Endothelial cell of umbilical vein (primary cell): ENCODE measurements around the gene ACOT13. TPM values are rescaled to one million over a fixed set of nuclear protein-coding genes. Genes with fewer than 3 reads are reported as not detected.

Experiments used
- BruUV-seq: library from RNA; stranded (reverse); fragments of 400-500 nt; replicated peaks from 2 replicates; lab custom pipeline; 2021; lab: Mats Ljungman, UMichigan
- CTCF ChIA-PET: fragments of 300-600, 350-600 bp; sonication (Branson Sonifier 250); formaldehyde crosslinking; loops from one replicate; lab custom pipeline; 2021; ENCODE audit warnings: antibody characterized with exemption, inconsistent platforms; lab: Charles Lee
- POLR2A ChIA-PET: fragments of 300-600, 350-600 bp; sonication (Branson Sonifier 250); formaldehyde crosslinking; loops from one replicate; lab custom pipeline; 2021; ENCODE audit warnings: antibody characterized with exemption, inconsistent platforms; lab: Charles Lee
- DNase-seq: peaks from one replicate; pipeline ENCODE4 v3.0.0-alpha.2; 2011; ENCODE audit warnings: low read depth, low spot score
- FAIRE-seq: peaks from 2 replicates; lab custom pipeline; 2011; peaks lifted over from hg19 to GRCh38; lab: Jason Lieb, UNC
- H2AFZ ChIP-seq: 2 replicates; pipeline ENCODE4 v1.6.0; 2012; ENCODE audit warnings: low read depth, low read length, control low read depth, inconsistent platforms
- H3K27ac ChIP-seq: 2 replicates; pipeline ENCODE4 v1.5.1; 2011; ENCODE audit warnings: low read depth, mild to moderate bottlenecking, control low read depth, low read length, moderate library complexity; ENCODE audit not compliant: insufficient read depth
- H3K27me3 ChIP-seq, 2 experiments: 2 replicates each; pipeline versions ENCODE4 v1.6.0 to v1.6.1; 2011; ENCODE audit warnings: low read length in 2 of 2, mixed read lengths in 1 of 2; ENCODE audit not compliant: control insufficient read depth in 2 of 2, insufficient read depth in 2 of 2
- H3K36me3 ChIP-seq, 2 experiments: 2 replicates in 1 of 2; 3 replicates in 1 of 2; pipeline ENCODE4 v1.5.1; 2011; ENCODE audit warnings: low read length in 2 of 2, mild to moderate bottlenecking in 1 of 2, moderate library complexity in 1 of 2; ENCODE audit not compliant: control insufficient read depth in 2 of 2, insufficient read depth in 2 of 2; ENCODE audit errors: extremely low read depth in 1 of 2
- H3K4me1 ChIP-seq: 3 replicates; pipeline ENCODE4 v1.5.1; 2011; ENCODE audit warnings: mild to moderate bottlenecking, low read length; ENCODE audit not compliant: control insufficient read depth, insufficient read depth; ENCODE audit errors: extremely low read depth
- H3K4me2 ChIP-seq: 2 replicates; pipeline ENCODE4 v1.6.1; 2011; ENCODE audit warnings: low read length, control low read depth, mixed read lengths; ENCODE audit not compliant: insufficient read depth
- H3K4me3 ChIP-seq, 3 experiments: fragments of 200-600 bp in 1 of 3; sonication (generic), shearing (Covaris generic) in 1 of 3; replicated peaks in 1 of 3; 2 replicates each; pipeline ENCODE4 v1.5.1; 2011 to 2016; ENCODE audit warnings: control low read depth in 3 of 3, low read length in 3 of 3, mild to moderate bottlenecking in 2 of 3, inconsistent platforms in 1 of 3, low read depth in 1 of 3, moderate library complexity in 1 of 3; ENCODE audit not compliant: insufficient read depth in 1 of 3
- H3K79me2 ChIP-seq: 2 replicates; pipeline ENCODE4 v1.6.0; 2012; ENCODE audit warnings: low read length, inconsistent platforms; ENCODE audit not compliant: control insufficient read depth, insufficient read depth
- H3K9ac ChIP-seq: replicated peaks from 2 replicates; pipeline ENCODE3; 2011; ENCODE audit warnings: low read length, control low read depth; ENCODE audit not compliant: insufficient read depth; ENCODE audit errors: extremely low read depth
- H3K9me1 ChIP-seq: replicated peaks from 3 replicates; pipeline ENCODE4 v1.6.0; 2011; ENCODE audit warnings: mild to moderate bottlenecking, low read length; ENCODE audit not compliant: control insufficient read depth, insufficient read depth; ENCODE audit errors: extremely low read depth
- H3K9me3 ChIP-seq: replicated peaks from 2 replicates; pipeline ENCODE4 v1.5.1; 2012; ENCODE audit warnings: low read length, inconsistent platforms; ENCODE audit not compliant: control insufficient read depth, insufficient read depth
- H4K20me1 ChIP-seq: replicated peaks from 2 replicates; pipeline ENCODE3; 2011; ENCODE audit warnings: mild to moderate bottlenecking, low read length; ENCODE audit not compliant: control insufficient read depth, insufficient read depth; ENCODE audit errors: extremely low read depth
- FOS ChIP-seq: IDR thresholded peaks from 2 replicates; pipeline ENCODE4 v1.6.1; 2011; ENCODE audit warnings: mild to moderate bottlenecking, low read length, moderate library complexity, borderline replicate concordance; ENCODE audit not compliant: insufficient read depth
- JUN ChIP-seq: IDR thresholded peaks from 2 replicates; pipeline ENCODE4 v1.6.1; 2011; ENCODE audit warnings: borderline replicate concordance, low read depth; ENCODE audit not compliant: insufficient read length, insufficient read depth
- POLR2AphosphoS5 ChIP-seq: IDR thresholded peaks from 2 replicates; pipeline ENCODE4 v1.6.1; 2012; ENCODE audit warnings: low read depth, mild to moderate bottlenecking, control low read depth, low read length, moderate library complexity; ENCODE audit not compliant: insufficient read depth
- dilution Hi-C: fragments of 300-500 bp; cut with MboI; formaldehyde crosslinking; loops from one replicate; pipeline ENCODE4 v1.15.0; 2019; ENCODE audit warnings: low sequenced_read_pairs; ENCODE audit not compliant: extremely low pct_ligation_motif_present
- intact Hi-C: fragments of 100-400 bp; cut with micrococcal nuclease; formaldehyde crosslinking; loops from one replicate; pipeline ENCODE4 v1.10.0; 2022
- polyA plus RNA-seq, 4 experiments: library from polyadenylated mRNA; depleted of rRNA in 3 of 4; stranded (reverse) in 3 of 4; unstranded in 1 of 4; fragments of >200 nt; gene quantifications; 2 replicates each; pipeline versions ENCODE4 v1.2.1 to v1.2.3, GENCODE V29; 2011 to 2012; ENCODE audit warnings: missing spikeins in 1 of 4
- total RNA-seq: library from RNA; stranded (reverse); gene quantifications from 2 replicates; pipeline ENCODE4 v1.2.3, GENCODE V29; 2021
- TF ChIP-seq, protein P1 (sequence below), 2 donors: IDR thresholded peaks; 1 replicate in 1 of 2; 2 replicates in 1 of 2; pipeline ENCODE4 v1.5.1; 2011; ENCODE audit warnings: low read length in 2 of 2, mild to moderate bottlenecking in 2 of 2, moderate library complexity in 2 of 2, control low read depth in 1 of 2, inconsistent platforms in 1 of 2, low read depth in 1 of 2; ENCODE audit not compliant: insufficient read depth in 1 of 2; ENCODE audit errors: extremely low read depth in 1 of 2
- TF ChIP-seq, protein P2 (sequence below): IDR thresholded peaks from 2 replicates; pipeline ENCODE4 v1.6.1; 2011; ENCODE audit not compliant: insufficient read depth, insufficient read length

ACOT13 gene
- total and polyA plus RNA-seq, 2 donors (not counting 3 experiments of a cell fraction or from before 2014, with no cell fraction given): 7.7 to 24.1 TPM

DNA sequence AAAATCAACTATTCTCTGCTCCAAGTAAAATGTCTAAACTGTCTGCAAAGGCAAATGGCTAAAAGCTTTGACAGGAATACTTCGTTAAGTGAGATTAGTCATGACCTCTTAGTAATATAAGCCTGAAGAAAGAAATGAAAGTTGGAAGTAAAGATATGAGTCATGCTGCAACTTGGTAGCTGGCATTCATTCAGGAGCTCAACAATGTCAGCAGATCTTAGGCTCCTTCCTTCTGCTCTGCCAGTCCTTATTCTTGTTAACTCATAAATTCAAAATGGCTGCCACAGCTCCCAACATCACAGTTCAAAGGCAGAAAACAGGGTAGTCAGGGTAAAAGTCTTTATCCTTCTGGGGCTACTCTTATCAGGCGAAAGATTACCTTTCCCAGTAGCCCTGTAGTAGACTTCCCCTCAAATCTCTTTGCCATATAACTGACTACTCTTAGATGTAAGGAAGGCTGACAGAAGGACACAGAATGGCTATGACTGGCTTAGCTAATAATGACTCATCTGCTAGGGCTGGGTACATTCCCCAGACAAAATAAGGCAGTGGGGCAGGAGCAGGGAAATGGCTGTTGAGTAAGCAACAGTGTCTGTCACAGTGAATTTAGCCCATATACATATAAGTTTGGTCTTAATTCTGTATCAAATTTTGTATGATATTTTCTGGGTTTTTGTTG lies 76.5 kb downstream of the ACOT13 start:
- FAIRE-seq (peak; percentile 100), DNase-seq (peak; percentile 95)
- TSS peak; percentile 94 for BruUV-seq
- TF ChIP-seq POLR2AphosphoS5 (peak; percentile 51), JUN (peak; percentile 91), FOS (peak; percentile 88)
- TF ChIP-seq, protein P1, sequence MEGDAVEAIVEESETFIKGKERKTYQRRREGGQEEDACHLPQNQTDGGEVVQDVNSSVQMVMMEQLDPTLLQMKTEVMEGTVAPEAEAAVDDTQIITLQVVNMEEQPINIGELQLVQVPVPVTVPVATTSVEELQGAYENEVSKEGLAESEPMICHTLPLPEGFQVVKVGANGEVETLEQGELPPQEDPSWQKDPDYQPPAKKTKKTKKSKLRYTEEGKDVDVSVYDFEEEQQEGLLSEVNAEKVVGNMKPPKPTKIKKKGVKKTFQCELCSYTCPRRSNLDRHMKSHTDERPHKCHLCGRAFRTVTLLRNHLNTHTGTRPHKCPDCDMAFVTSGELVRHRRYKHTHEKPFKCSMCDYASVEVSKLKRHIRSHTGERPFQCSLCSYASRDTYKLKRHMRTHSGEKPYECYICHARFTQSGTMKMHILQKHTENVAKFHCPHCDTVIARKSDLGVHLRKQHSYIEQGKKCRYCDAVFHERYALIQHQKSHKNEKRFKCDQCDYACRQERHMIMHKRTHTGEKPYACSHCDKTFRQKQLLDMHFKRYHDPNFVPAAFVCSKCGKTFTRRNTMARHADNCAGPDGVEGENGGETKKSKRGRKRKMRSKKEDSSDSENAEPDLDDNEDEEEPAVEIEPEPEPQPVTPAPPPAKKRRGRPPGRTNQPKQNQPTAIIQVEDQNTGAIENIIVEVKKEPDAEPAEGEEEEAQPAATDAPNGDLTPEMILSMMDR (IDR thresholded peaks at IDR 0.05; ENCODE audit: extremely low read depth in 1 of 2, insufficient read depth in 1 of 2, low read depth in 1 of 2, low read length in 2 of 2): no peak
- TF ChIP-seq, protein P2, sequence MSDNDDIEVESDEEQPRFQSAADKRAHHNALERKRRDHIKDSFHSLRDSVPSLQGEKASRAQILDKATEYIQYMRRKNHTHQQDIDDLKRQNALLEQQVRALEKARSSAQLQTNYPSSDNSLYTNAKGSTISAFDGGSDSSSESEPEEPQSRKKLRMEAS: no peak
- H3K9ac ChIP-seq: peak overlapping the region; percentile 50
- H3K4me2 ChIP-seq: peak overlapping the region; percentile 90
- CTCF ChIA-PET: interaction anchor here (0.6 to 2.6 kb wide), 13 partner anchors 10 to 430 kb away, joined by 3 to 14 read pairs (median 4); partner anchors contain the start of gene C6orf62
- no peaks in the 10 kb centered on the region for H3K79me2 ChIP-seq
- peaks cover 16% of the 10 kb centered on the region for H3K4me1 ChIP-seq
- intact Hi-C loops (loop anchor here (1.0 kb wide), 2 partner anchors 22 to 32 kb away; no protein-coding TSS in a partner anchor), dilution Hi-C loops (no loop called here)
- H3K36me3 ChIP-seq: no peaks in the 10 kb centered on the region
- no peaks in the 10 kb centered on the region for H3K27me3 ChIP-seq
- POLR2A ChIA-PET: interaction anchor here (0.6 to 1.6 kb wide), 5 partner anchors 22 to 44 kb away, joined by 3 to 18 read pairs (median 4); partner anchors contain the start of gene C6orf62
- peak overlapping the region; percentile 90 for H3K27ac ChIP-seq
- H3K4me3 ChIP-seq: peak overlapping the region in 1 of 3 experiments; percentile 9
- H4K20me1 ChIP-seq: no peaks in the 10 kb centered on the region
- no peaks in the 10 kb centered on the region for H3K9me3 ChIP-seq
- no peaks in the 10 kb centered on the region for H3K9me1 ChIP-seq
- peak overlapping the region; percentile 85 for H2AFZ ChIP-seq
